NCI-H748 treated with DMSO at 0.1 percent for 48 hours (cell line): ENCODE data around the gene TXNRD1.
"Not testable (repeated sequence)": the region's sequence is repeated elsewhere in the genome, so short reads cannot be mapped to it uniquely, and the experiment has no call there.

Experiments used
- DNase-seq: peaks from one replicate; lab custom pipeline; 2025; lab: John Stamatoyannopoulos, UW

Gene TXNRD1

GRCh38 chr12:104305349-104305748, 89.8 kb downstream of the TXNRD1 start:
- no peak for DNase-seq

DNA sequence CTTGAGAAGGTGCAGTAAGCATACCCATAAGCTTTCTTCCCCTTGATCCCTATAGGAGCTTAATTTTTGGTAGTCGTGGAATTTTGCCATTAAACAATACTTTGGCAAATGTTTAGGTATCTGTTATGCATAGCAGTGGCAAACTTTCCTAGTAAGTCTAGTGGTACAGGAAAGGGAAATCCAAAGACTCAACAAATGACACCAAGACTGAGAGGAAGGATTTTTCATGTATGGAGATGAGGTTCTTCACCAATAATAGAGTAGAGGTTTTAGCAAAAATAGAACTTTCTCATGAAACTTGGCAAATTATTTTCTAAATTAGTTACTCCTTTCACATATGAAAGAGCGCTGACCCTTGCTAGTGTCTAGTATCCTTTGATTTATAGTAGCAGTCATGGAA, 90.8 kb downstream of the TXNRD1 start:
- DNase-seq = no peak

GRCh38 chr12:104306943-104307654, 91.5 kb downstream of the TXNRD1 start:
- no peak for DNase-seq

- no peak for DNase-seq
These were observed 92.0 kb downstream of the TXNRD1 start for GRCh38 chr12:104307655-104308000.

- DNase-seq = peak; percentile 45
These were observed 93.9 kb downstream of the TXNRD1 start for GRCh38 chr12:104309446-104309993.

GRCh38 chr12:104310751-104311633, 95.4 kb downstream of the TXNRD1 start:
- no peak for DNase-seq

- no peak for DNase-seq
These were observed 96.6 kb downstream of the TXNRD1 start for GRCh38 chr12:104312202-104312601.

DNA sequence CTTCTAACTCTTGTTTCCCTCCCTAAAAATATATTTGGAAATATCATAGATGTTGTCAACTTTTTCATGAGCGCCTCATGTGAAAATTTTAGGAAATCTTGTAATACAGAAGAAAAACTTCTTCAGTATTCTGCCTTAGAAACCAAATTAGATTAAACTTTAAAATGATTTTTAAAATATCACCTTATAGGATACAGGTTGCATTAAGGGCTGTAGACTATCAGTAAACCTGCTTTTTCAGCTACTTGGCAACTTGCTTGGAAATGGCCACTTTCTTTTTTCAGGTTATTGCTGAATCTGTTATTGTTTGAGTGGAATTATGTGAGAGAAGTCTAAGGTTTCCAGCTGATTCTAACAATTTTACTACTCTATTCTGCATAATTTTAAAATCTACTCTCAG, 97.1 kb downstream of the TXNRD1 start:
- DNase-seq = no peak

GRCh38 chr12:104313568-104314241, 98.1 kb downstream of the TXNRD1 start:
- DNase-seq = no peak

GRCh38 chr12:104314242-104314614, 98.6 kb downstream of the TXNRD1 start:
- no peak for DNase-seq

- DNase-seq = no peak
These were observed 100.0 kb downstream of the TXNRD1 start for GRCh38 chr12:104315326-104316224.

- DNase-seq = no peak
These were observed 101.4 kb downstream of the TXNRD1 start for GRCh38 chr12:104316936-104317335.

DNA sequence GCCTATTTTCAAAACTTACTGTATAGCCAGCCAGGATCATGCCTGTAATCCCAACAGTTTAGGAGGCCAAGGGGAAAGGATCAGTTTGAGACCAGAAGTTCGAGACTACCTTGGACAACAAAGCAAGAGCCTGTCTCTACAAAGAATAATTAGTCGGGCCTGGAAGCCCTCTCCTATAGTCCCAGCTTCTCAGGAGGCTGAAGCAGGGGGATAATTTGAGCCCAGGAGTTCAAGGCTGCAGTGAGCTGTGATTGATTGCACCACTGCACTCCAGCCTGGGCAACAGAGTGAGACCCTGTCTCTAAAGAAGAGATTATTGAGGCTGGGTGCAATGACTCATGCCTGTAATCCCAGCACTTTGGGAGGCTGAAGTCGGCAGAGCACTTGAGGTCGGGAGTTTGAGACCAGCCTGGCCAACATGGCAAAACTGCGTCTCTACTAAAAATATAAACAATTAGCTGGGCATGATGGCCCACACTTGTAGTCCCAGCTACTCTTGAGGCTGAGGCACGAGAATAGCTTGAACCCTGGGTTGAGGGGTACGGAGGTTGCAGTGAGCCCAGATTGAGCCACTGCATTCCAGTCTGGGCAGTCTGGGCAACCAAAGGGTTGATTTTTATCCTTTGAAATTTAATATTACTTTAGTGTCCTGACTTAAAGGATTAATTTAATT, 102.1 kb downstream of the TXNRD1 start:
- DNase-seq = no peak

GRCh38 chr12:104319028-104319427, 103.4 kb downstream of the TXNRD1 start:
- DNase-seq = no peak

GRCh38 chr12:104319918-104320626, 104.5 kb downstream of the TXNRD1 start:
- DNase-seq = no peak

GRCh38 chr12:104320627-104321024, 105.0 kb downstream of the TXNRD1 start:
- no peak for DNase-seq

DNA sequence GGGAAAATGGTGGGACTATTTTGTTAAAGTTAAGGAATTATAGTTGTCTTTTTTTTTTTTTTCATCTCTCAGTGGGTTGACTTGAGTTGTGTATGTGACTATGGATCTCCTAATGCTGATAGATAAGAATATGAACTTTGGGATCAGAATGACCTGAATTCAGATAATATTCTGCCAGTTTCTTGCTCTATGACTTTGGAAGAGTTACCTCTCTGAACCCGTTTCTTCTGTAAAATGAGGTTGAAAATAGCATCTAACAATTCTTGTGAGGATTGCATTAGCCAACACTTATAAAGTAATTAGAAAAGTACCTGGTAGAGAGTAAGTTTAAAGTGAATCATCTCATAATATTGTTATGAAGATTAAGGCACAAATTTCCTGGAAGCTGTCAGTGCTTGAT, 106.4 kb downstream of the TXNRD1 start:
- DNase-seq = no peak

DNA sequence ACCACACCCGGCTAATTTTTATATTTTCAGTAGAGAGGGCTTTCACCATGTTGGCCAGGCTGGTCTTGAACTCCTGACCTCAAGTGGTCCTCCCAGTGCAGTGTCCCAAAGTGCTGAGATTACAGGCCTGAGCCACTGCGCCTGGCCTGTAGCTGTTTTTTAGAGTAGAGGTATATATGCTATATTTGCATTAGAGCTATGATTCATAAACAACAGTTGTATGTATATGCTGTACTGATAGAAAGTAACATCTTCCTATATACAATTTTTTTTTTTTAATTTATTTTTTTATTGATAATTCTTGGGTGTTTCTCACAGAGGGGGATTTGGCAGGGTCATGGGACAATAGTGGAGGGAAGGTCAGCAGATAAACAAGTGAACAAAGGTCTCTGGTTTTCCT, 107.0 kb downstream of the TXNRD1 start:
- DNase-seq = not testable (repeated sequence)

- DNase-seq = no peak
These were observed 108.3 kb downstream of the TXNRD1 start for GRCh38 chr12:104323899-104324298.

- not testable (repeated sequence) for DNase-seq
These were observed 112.7 kb downstream of the TXNRD1 start for GRCh38 chr12:104328278-104328677.
